DOHH2 (cell line): ENCODE data around the gene FANCC.

Experiments
- H3F3A ChIP-seq: fragments of 200-600 bp; sonication (generic), shearing (Covaris generic); 2 replicates; pipeline ENCODE4 v1.6.0; 2016; ENCODE audit warnings: antibody characterized with exemption, mild to moderate bottlenecking; ENCODE audit not compliant: control insufficient read depth, insufficient read depth
- H3K27ac ChIP-seq: fragments of 200-600 bp; sonication (generic); 2 replicates; pipeline ENCODE4 v1.5.1; 2014; ENCODE audit warnings: low read depth, mild to moderate bottlenecking, low read length, moderate library complexity
- H3K27me3 ChIP-seq: fragments of 200-600 bp; sonication (generic); 2 replicates; pipeline ENCODE4 v1.6.1; 2014; ENCODE audit warnings: mild to moderate bottlenecking, low read length, mixed read lengths; ENCODE audit not compliant: control insufficient read depth
- H3K36me3 ChIP-seq: fragments of 200-600 bp; sonication (generic); 2 replicates; pipeline ENCODE4 v1.6.1; 2014; ENCODE audit warnings: mild to moderate bottlenecking, low read length, moderate library complexity, mixed read lengths; ENCODE audit not compliant: control insufficient read depth
- H3K4me1 ChIP-seq: fragments of 200-600 bp; sonication (generic); 2 replicates; pipeline ENCODE4 v1.6.1; 2014; ENCODE audit warnings: mild to moderate bottlenecking, low read length, mixed read lengths; ENCODE audit not compliant: control insufficient read depth
- H3K4me2 ChIP-seq: fragments of 200-600 bp; sonication (generic); 2 replicates; pipeline ENCODE4 v1.6.0; 2014; ENCODE audit warnings: mild to moderate bottlenecking, low read length, moderate library complexity
- H3K4me3 ChIP-seq: fragments of 200-600 bp; sonication (generic); 2 replicates; pipeline ENCODE4 v1.5.1; 2014; ENCODE audit warnings: mild to moderate bottlenecking, low read length, mixed read lengths
- H3K79me2 ChIP-seq: fragments of 200-600 bp; sonication (generic); 2 replicates; pipeline ENCODE4 v1.6.1; 2014; ENCODE audit warnings: mild to moderate bottlenecking, low read length, mixed read lengths; ENCODE audit not compliant: control insufficient read depth
- H3K9me2 ChIP-seq: fragments of 200-600 bp; sonication (generic); replicated peaks from 2 replicates; pipeline ENCODE4 v1.6.1; 2014; ENCODE audit warnings: mild to moderate bottlenecking, low read length, mixed read lengths; ENCODE audit not compliant: control insufficient read depth
- H3K9me3 ChIP-seq: fragments of 200-600 bp; sonication (generic); 2 replicates; pipeline ENCODE4 v1.6.1; 2014; ENCODE audit warnings: antibody characterized with exemption, low read length, mixed read lengths; ENCODE audit not compliant: control insufficient read depth, insufficient read depth
- H4K20me1 ChIP-seq: fragments of 200-600 bp; sonication (generic); 2 replicates; pipeline ENCODE4 v1.6.0; 2014; ENCODE audit warnings: low read depth, mild to moderate bottlenecking, antibody characterized with exemption, low read length, moderate library complexity; ENCODE audit not compliant: control insufficient read depth, insufficient read depth
- EZH2phosphoT487 ChIP-seq: fragments of 200-600 bp; sonication (generic); IDR thresholded peaks from 2 replicates; pipeline ENCODE4 v1.6.1; 2017; ENCODE audit warnings: borderline replicate concordance, mild to moderate bottlenecking, antibody characterized with exemption, low read length, moderate library complexity, mixed read lengths
- TF ChIP-seq, protein P1 (sequence below): fragments of 200-600 bp; sonication (generic); IDR thresholded peaks from one replicate; pipeline ENCODE4 v1.5.1; 2014; ENCODE audit warnings: antibody characterized with exemption, mild to moderate bottlenecking, low read depth, low read length; ENCODE audit not compliant: poor library complexity, severe bottlenecking

FANCC gene

DNA sequence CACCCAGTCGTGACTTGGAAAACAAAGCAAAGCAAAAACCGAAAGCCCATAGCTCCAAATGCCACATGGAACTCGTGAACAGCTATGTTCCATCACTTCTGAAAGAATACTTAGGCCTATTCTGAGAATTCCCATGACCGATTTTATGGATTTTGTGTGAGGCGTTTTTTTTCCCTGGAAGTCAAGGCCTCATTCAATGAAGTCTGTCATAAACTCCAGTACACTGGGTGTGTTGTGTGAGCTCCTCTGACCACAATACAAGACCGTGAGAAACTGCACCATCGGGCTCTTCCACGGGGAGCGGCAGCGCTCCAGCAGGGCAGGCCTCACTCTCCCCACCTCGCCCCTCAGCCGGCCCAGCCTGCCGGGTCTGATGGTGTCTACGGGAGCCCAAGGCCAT, 209.5 kb downstream of the FANCC start:
- H4K20me1 ChIP-seq = no peaks in the 10 kb centered on the region
- TF ChIP-seq, protein P1, sequence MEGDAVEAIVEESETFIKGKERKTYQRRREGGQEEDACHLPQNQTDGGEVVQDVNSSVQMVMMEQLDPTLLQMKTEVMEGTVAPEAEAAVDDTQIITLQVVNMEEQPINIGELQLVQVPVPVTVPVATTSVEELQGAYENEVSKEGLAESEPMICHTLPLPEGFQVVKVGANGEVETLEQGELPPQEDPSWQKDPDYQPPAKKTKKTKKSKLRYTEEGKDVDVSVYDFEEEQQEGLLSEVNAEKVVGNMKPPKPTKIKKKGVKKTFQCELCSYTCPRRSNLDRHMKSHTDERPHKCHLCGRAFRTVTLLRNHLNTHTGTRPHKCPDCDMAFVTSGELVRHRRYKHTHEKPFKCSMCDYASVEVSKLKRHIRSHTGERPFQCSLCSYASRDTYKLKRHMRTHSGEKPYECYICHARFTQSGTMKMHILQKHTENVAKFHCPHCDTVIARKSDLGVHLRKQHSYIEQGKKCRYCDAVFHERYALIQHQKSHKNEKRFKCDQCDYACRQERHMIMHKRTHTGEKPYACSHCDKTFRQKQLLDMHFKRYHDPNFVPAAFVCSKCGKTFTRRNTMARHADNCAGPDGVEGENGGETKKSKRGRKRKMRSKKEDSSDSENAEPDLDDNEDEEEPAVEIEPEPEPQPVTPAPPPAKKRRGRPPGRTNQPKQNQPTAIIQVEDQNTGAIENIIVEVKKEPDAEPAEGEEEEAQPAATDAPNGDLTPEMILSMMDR = no peak
- no peak for TF ChIP-seq EZH2phosphoT487
- no peaks in the 10 kb centered on the region for H3K9me3 ChIP-seq
- H3K27ac ChIP-seq = no peak overlapping the region
- no peaks in the 10 kb centered on the region for H3K27me3 ChIP-seq
- no peaks in the 10 kb centered on the region for H3K79me2 ChIP-seq
- no peak overlapping the region for H3K4me3 ChIP-seq
- no peaks in the 10 kb centered on the region for H3K36me3 ChIP-seq
- no peaks in the 10 kb centered on the region for H3K4me1 ChIP-seq
- H3F3A ChIP-seq = no peaks in the 10 kb centered on the region
- H3K9me2 ChIP-seq = no peaks in the 10 kb centered on the region
- no peak overlapping the region for H3K4me2 ChIP-seq

DNA sequence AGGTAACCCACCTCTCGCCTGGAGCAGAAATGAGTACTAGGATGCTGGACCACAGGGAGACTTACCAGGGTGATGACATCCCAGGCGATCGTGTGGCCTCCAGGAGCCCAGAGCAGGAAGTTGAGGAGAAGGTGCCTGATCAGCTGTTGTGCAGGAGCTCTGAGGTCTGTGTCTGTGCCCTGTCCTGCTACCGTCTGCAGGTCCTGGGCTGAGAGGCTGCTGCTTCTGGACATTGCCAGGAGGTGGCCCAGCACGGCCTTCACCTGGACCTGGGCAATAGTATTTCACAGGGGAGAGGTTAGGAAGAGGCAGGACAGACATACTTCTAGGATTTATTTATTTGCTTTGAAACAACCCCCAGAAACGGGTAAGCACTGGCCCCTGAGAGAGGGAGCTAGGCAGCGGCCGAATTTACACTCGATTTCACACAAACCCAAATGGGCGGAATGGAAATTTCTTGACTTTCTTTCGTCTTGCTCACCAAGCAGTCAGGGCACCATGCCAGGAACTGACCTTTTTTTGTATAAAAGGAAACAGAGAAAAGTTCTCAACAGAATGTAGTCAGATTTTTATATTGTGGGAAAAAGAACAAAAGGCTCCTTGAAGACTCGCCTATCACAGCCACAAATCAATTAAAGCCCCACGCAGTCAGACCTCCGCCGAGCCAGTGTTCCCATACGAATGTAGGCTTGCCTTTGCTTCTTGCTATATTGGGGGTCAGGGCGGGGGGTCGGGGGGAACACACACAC, 210.3 kb downstream of the FANCC start:
- H3K4me1 ChIP-seq = no peaks in the 10 kb centered on the region
- TF ChIP-seq, protein P1 = no peak
- TF ChIP-seq EZH2phosphoT487 = no peak
- no peaks in the 10 kb centered on the region for H4K20me1 ChIP-seq
- H3K9me2 ChIP-seq = no peaks in the 10 kb centered on the region
- H3F3A ChIP-seq = no peaks in the 10 kb centered on the region
- no peaks in the 10 kb centered on the region for H3K9me3 ChIP-seq
- H3K4me2 ChIP-seq = no peak overlapping the region
- H3K27me3 ChIP-seq = no peaks in the 10 kb centered on the region
- no peak overlapping the region for H3K4me3 ChIP-seq
- no peak overlapping the region for H3K27ac ChIP-seq
- H3K36me3 ChIP-seq = no peaks in the 10 kb centered on the region
- no peaks in the 10 kb centered on the region for H3K79me2 ChIP-seq

DNA sequence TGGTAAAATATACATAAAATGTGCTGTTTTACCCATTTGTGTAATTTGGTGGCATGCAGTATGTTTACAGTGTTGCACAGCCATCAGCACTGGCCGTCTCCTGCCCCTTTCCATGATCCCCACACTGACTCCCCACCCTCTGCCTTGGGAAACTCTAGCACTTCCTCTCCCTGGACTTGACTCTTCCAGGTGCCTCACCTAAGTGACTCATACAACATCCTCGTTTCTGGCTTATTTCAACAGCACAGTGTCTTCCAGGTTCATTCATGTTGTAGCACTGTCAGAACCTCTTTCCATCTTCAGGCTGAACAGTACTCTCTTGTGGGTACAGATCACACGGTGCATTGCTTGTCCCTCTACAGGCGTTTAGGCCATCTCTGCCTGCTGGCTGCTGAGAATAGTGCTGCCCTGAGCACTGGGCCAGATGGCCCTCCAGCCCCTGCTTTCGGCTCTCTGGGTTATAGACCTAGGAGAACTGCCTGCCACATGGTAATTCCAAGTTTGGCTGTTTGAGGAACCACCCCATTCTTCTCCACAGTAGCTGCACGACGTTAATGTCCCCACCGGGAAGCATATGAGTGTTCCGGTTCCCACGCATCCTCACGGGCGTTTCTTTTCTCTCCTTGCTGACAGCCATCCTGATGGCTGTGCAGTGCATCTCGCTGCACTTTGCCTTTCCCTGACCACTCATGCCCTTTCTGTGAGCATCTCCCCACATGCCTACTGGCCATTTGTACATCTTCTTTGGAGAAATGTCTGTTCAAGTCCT, 211.8 kb downstream of the FANCC start:
- Histone ChIP-seq H3F3A (no peaks in the 10 kb centered on the region), H4K20me1 (no peaks in the 10 kb centered on the region), H3K9me3 (no peaks in the 10 kb centered on the region), H3K27me3 (no peaks in the 10 kb centered on the region), H3K79me2 (no peaks in the 10 kb centered on the region), H3K4me1 (no peaks in the 10 kb centered on the region), H3K36me3 (no peaks in the 10 kb centered on the region), H3K4me3 (no peak overlapping the region), H3K27ac (no peak overlapping the region), H3K9me2 (no peaks in the 10 kb centered on the region), H3K4me2 (no peak overlapping the region)
- TF ChIP-seq, protein P1 = no peak
- TF ChIP-seq EZH2phosphoT487 = no peak
